Measurements from ENCODE around the gene GABARAPL1. TPM values are rescaled to one million over a fixed set of nuclear protein-coding genes. Genes with fewer than 3 reads are reported as not detected.

GABARAPL1 gene
- polyA plus RNA-seq, 1 donor from 2014 or later = 213 TPM

DNA sequence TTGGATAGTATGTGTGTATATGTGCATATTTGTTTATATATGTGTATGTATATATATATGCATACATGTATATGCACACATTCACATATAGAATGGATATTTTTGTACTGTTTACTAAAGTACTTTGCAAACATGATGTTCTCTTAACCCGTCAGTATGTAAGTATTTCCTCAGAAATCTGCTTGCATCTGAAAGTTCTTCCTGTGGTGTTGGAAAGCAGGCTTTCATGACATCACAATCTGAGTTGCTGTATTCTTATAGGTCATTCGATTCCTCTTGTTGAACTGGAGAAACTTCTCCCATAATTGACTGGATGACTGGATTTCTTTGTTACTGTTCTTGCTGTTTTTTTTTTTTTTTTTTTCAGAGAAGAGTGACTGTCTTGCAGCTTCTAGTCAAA is 29.1 kb downstream of the GABARAPL1 start:
- no peak overlapping the region for H3K4me2 ChIP-seq (ENCODE audit: low read length)
- H3K79me2 ChIP-seq (replicated peaks; ENCODE audit: insufficient read depth, low read length) = no peaks in the 10 kb centered on the region
- no peaks in the 10 kb centered on the region for H3K9me2 ChIP-seq (ENCODE audit: insufficient read depth, low read length)
- no peaks in the 10 kb centered on the region for H3F3A ChIP-seq (ENCODE audit: insufficient read depth, low read length, poor library complexity, severe bottlenecking)
- H3K27ac ChIP-seq (ENCODE audit: low read length) = no peak overlapping the region
- H3K9me3 ChIP-seq (ENCODE audit: low read length) = no peaks in the 10 kb centered on the region
- H3K4me3 ChIP-seq (ENCODE audit: low read length) = no peak overlapping the region
- no peaks in the 10 kb centered on the region for H3K36me3 ChIP-seq (ENCODE audit: insufficient read depth, low read length)
- H2AFZ ChIP-seq (ENCODE audit: low read depth, low read length) = no peak overlapping the region
- TF ChIP-seq RAD21 (conservative IDR thresholded peaks at IDR 0.05) (no peak), POLR2AphosphoS5 (IDR thresholded peaks at IDR 0.05) (no peak), SMC3 (conservative IDR thresholded peaks at IDR 0.05; ENCODE audit: poor library complexity) (no peak), EP300 (conservative IDR thresholded peaks at IDR 0.05; ENCODE audit: poor library complexity, severe bottlenecking) (no peak), EZH2 (IDR thresholded peaks at IDR 0.05; ENCODE audit: borderline replicate concordance, insufficient read depth, low read length, poor library complexity, severe bottlenecking) (no peak), TAF1 (IDR thresholded peaks at IDR 0.05; ENCODE audit: low read depth) (no peak), MXI1 (conservative IDR thresholded peaks at IDR 0.05; ENCODE audit: poor library complexity, severe bottlenecking) (no peak)
- TF ChIP-seq, protein P1, sequence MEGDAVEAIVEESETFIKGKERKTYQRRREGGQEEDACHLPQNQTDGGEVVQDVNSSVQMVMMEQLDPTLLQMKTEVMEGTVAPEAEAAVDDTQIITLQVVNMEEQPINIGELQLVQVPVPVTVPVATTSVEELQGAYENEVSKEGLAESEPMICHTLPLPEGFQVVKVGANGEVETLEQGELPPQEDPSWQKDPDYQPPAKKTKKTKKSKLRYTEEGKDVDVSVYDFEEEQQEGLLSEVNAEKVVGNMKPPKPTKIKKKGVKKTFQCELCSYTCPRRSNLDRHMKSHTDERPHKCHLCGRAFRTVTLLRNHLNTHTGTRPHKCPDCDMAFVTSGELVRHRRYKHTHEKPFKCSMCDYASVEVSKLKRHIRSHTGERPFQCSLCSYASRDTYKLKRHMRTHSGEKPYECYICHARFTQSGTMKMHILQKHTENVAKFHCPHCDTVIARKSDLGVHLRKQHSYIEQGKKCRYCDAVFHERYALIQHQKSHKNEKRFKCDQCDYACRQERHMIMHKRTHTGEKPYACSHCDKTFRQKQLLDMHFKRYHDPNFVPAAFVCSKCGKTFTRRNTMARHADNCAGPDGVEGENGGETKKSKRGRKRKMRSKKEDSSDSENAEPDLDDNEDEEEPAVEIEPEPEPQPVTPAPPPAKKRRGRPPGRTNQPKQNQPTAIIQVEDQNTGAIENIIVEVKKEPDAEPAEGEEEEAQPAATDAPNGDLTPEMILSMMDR (IDR thresholded peaks at IDR 0.05; ENCODE audit: poor library complexity, severe bottlenecking) = no peak
- TF ChIP-seq, protein P2, sequence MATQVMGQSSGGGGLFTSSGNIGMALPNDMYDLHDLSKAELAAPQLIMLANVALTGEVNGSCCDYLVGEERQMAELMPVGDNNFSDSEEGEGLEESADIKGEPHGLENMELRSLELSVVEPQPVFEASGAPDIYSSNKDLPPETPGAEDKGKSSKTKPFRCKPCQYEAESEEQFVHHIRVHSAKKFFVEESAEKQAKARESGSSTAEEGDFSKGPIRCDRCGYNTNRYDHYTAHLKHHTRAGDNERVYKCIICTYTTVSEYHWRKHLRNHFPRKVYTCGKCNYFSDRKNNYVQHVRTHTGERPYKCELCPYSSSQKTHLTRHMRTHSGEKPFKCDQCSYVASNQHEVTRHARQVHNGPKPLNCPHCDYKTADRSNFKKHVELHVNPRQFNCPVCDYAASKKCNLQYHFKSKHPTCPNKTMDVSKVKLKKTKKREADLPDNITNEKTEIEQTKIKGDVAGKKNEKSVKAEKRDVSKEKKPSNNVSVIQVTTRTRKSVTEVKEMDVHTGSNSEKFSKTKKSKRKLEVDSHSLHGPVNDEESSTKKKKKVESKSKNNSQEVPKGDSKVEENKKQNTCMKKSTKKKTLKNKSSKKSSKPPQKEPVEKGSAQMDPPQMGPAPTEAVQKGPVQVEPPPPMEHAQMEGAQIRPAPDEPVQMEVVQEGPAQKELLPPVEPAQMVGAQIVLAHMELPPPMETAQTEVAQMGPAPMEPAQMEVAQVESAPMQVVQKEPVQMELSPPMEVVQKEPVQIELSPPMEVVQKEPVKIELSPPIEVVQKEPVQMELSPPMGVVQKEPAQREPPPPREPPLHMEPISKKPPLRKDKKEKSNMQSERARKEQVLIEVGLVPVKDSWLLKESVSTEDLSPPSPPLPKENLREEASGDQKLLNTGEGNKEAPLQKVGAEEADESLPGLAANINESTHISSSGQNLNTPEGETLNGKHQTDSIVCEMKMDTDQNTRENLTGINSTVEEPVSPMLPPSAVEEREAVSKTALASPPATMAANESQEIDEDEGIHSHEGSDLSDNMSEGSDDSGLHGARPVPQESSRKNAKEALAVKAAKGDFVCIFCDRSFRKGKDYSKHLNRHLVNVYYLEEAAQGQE (IDR thresholded peaks at IDR 0.05; ENCODE audit: borderline replicate concordance) = no peak
- no peak overlapping the region for H3K9ac ChIP-seq (ENCODE audit: low read length)
- no peaks in the 10 kb centered on the region for H4K20me1 ChIP-seq (ENCODE audit: insufficient read depth)
- no peaks in the 10 kb centered on the region for H3K27me3 ChIP-seq (ENCODE audit: insufficient read depth, low read depth, low read length)

DNA sequence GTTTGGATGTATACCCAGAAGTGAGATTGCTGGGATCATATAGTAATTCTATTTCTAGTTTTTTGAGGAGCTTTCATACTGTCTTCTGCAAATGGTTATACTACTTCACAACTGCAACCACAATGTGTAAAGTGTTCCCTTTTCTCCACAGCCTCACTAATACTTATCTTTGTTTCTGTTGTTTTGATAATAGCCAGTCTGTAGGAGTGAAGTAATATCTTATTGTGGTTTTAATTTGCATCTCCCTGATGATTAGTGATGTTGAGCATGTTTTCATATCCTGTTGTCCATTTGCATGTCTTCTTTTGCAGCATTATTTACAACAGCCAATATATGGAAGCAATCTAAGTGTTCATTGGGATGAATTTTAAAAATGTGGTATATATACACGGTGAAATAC is 29.9 kb downstream of the GABARAPL1 start:
- Histone ChIP-seq H3K9me3 (ENCODE audit: low read length) (no peaks in the 10 kb centered on the region), H2AFZ (ENCODE audit: low read depth, low read length) (no peak overlapping the region), H3K27ac (ENCODE audit: low read length) (no peak overlapping the region), H3K36me3 (ENCODE audit: insufficient read depth, low read length) (no peaks in the 10 kb centered on the region), H3K4me2 (ENCODE audit: low read length) (no peak overlapping the region), H3K9ac (ENCODE audit: low read length) (no peak overlapping the region), H3K27me3 (ENCODE audit: insufficient read depth, low read depth, low read length) (no peaks in the 10 kb centered on the region), H3K9me2 (ENCODE audit: insufficient read depth, low read length) (no peaks in the 10 kb centered on the region), H3K4me3 (ENCODE audit: low read length) (no peak overlapping the region), H3K79me2 (replicated peaks; ENCODE audit: insufficient read depth, low read length) (no peaks in the 10 kb centered on the region), H3F3A (ENCODE audit: insufficient read depth, low read length, poor library complexity, severe bottlenecking) (no peaks in the 10 kb centered on the region), H4K20me1 (ENCODE audit: insufficient read depth) (no peaks in the 10 kb centered on the region)
- TF ChIP-seq POLR2AphosphoS5 (IDR thresholded peaks at IDR 0.05) = no peak
- TF ChIP-seq, protein P2 (IDR thresholded peaks at IDR 0.05; ENCODE audit: borderline replicate concordance) = no peak
- TF ChIP-seq MXI1 (conservative IDR thresholded peaks at IDR 0.05; ENCODE audit: poor library complexity, severe bottlenecking) = no peak
- no peak for TF ChIP-seq EZH2 (IDR thresholded peaks at IDR 0.05; ENCODE audit: borderline replicate concordance, insufficient read depth, low read length, poor library complexity, severe bottlenecking)
- TF ChIP-seq EP300 (conservative IDR thresholded peaks at IDR 0.05; ENCODE audit: poor library complexity, severe bottlenecking) = no peak
- TF ChIP-seq, protein P1 (IDR thresholded peaks at IDR 0.05; ENCODE audit: poor library complexity, severe bottlenecking) = no peak
- no peak for TF ChIP-seq SMC3 (conservative IDR thresholded peaks at IDR 0.05; ENCODE audit: poor library complexity)
- TF ChIP-seq RAD21 (conservative IDR thresholded peaks at IDR 0.05) = no peak
- TF ChIP-seq TAF1 (IDR thresholded peaks at IDR 0.05; ENCODE audit: low read depth) = no peak

Measured in neural cell (in vitro differentiated cells).